Activated CD4-positive, alpha-beta T cell treated with anti-CD3 and anti-CD28 coated beads, Interleukin-2, amount 10 ng/mL, durations not matched to agents 24 days and 14 days (primary cell): Measurements from ENCODE around the gene ADAD2. TPM values are rescaled to one million over a fixed set of nuclear protein-coding genes. Genes with fewer than 3 reads are reported as not detected.
"Not testable (repeated sequence)": the region's sequence is repeated elsewhere in the genome, so short reads cannot be mapped to it uniquely, and the experiment has no call there.

Experiments used
- DNase-seq: peaks from one replicate; pipeline ENCODE4 v3.0.0; 2022
- H3K27ac Mint-ChIP-seq: one replicate; pipeline ENCODE4 v1.8.0; 2022; ENCODE audit warnings: mild to moderate bottlenecking, mixed read lengths
- H3K27me3 Mint-ChIP-seq: one replicate; pipeline ENCODE4 v1.8.0; 2022; ENCODE audit warnings: mixed read lengths
- H3K36me3 Mint-ChIP-seq: one replicate; pipeline ENCODE4 v1.8.0; 2022; ENCODE audit warnings: low read depth, mild to moderate bottlenecking, mixed read lengths
- H3K4me1 Mint-ChIP-seq: one replicate; pipeline ENCODE4 v1.8.0; 2021; ENCODE audit warnings: mixed read lengths
- H3K4me3 Mint-ChIP-seq: one replicate; pipeline ENCODE4 v1.8.0; 2022; ENCODE audit warnings: mild to moderate bottlenecking, moderate library complexity, mixed read lengths
- H3K9me3 Mint-ChIP-seq: one replicate; pipeline ENCODE4 v1.8.0; 2021; ENCODE audit warnings: mixed read lengths
- intact Hi-C: fragments of 100-400 bp; cut with micrococcal nuclease; formaldehyde crosslinking; loops from one replicate; pipeline ENCODE4 v1.15.1; 2023
- total RNA-seq: library from RNA; stranded (reverse); gene quantifications from 2 replicates; pipeline ENCODE4 v1.2.3, GENCODE V29; 2022

The ADAD2 gene
- total RNA-seq, 1 donor from 2014 or later, result not detected

DNA sequence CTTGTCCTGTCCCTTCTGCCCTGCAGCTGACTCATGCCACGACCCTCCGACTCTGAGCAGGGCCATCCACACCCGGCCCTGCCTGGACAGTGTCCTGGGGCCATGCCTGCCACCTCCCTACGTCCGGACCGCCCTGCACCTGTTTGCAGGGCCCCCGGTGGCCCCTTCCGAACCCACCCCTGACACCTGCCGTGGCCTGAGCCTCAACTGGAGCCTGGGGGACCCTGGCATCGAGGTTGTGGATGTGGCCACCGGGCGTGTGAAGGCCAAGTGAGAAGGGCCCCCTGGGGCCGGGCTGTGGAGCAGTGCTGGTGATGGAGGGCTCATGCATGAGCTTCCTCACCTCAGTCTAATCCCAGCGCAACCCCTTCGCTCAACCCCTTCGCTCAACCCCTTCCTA is 5.1 kb downstream of the ADAD2 start:
- DNase-seq, result no peak
- Mint-ChIP-seq H3K4me1 (peaks cover 17% of the 10 kb centered on the region), H3K36me3 (no peaks in the 10 kb centered on the region), H3K27ac (no peak overlapping the region), H3K4me3 (no peak overlapping the region), H3K27me3 (peaks cover 2% of the 10 kb centered on the region), H3K9me3 (no peaks in the 10 kb centered on the region)
- intact Hi-C loops, result no loop called here

DNA sequence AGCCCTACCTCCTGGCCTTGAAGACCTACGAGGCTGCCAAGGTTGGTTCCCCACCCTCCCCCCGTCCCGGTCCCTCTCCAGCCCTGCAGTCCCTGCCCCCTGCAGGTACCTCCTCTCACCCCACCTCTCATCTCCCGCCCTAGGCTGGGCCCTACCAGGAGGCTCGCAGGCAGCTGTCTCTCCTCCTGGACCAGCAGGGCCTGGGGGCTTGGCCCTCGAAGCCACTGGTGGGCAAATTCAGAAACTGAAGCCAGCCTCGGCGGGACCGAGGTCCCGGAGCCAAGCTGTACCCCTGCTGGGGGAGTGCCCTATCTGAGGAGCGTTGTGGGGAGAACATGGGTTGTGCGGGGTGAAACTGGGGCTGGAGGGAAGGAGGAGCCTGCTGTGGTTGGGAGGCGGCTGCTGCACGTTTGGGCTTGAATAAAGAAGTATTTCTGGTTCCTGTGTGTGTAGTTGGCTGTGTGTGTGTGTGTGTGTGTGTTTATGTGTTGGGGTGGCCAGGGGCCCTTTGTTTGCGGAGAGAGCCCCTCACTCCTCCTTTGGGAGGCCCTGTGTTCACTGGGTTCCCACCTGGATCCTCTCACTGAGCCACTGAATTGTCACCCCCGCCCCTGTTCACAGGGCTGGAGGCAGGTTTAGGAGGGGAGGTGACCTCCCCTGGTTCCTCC is 5.9 kb downstream of the ADAD2 start:
- H3K4me1 Mint-ChIP-seq, result peaks cover 17% of the 10 kb centered on the region
- no peak for DNase-seq

DNA sequence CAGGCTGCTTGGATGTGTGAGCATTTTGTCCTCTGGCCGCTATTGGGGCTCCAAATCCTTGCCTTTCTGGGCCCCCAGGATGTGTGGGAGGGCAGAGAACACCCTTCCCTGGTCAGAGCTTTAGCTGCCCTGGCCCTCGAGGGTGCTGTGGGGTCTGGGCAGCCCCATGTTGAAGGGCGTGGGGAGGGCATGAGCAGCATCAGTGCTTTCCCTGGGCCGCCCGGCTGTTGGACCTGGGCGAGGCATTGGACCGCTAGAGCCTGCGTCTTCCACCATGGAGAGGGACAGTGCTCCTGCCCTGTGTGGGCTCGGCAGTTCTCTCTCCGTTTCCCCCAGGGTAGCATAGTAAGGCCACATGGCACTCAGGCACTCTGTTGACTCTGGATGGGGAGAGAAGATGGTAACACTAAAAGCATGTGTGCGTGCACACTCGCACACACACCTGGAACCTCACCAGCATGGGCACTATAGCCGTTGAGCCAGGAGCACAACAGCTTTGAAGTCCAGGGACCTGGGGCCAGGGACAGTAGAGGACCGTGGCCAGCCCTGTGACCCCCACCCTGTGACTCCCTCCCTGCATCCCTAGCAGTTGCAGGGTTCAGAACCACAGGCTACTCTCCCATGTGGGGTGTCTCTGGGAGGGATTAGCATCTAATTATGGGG is 6.6 kb downstream of the ADAD2 start:
- Mint-ChIP-seq H3K4me3 (no peak overlapping the region), H3K27me3 (peaks cover 2% of the 10 kb centered on the region), H3K9me3 (no peaks in the 10 kb centered on the region), H3K36me3 (no peaks in the 10 kb centered on the region), H3K4me1 (peaks cover 17% of the 10 kb centered on the region), H3K27ac (no peak overlapping the region)
- DNase-seq, result no peak
- intact Hi-C loops, result no loop called here

More for the DNA sequence above, 5.9 kb downstream of the ADAD2 start:
- no peak overlapping the region for H3K4me3 Mint-ChIP-seq
- H3K36me3 Mint-ChIP-seq, result no peaks in the 10 kb centered on the region
- intact Hi-C loops, result no loop called here
- no peak overlapping the region for H3K27ac Mint-ChIP-seq
- no peaks in the 10 kb centered on the region for H3K9me3 Mint-ChIP-seq
- H3K27me3 Mint-ChIP-seq, result peaks cover 2% of the 10 kb centered on the region

DNA sequence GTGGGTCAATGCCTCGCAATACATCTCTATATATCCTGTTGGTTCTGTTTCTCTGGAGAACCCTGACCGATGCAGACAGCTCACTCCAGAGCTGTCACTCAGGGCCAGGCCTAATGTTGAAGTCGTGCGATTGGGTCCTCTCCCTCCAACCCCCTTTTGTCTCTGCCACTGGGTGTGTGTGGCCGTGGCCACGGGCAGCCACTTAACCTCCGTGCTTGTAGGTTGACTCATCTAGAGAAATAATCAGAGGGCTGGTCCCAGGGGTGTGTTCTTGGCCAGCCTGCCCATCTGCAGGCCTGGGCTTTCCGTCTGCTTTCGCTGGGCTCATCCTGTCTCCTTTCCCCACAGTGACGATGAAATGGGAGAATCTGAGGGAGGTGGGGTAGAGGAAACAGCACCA is 7.4 kb downstream of the ADAD2 start:
- peaks cover 13% of the 10 kb centered on the region for H3K4me1 Mint-ChIP-seq
- H3K4me3 Mint-ChIP-seq, result no peak overlapping the region
- no peaks in the 10 kb centered on the region for H3K36me3 Mint-ChIP-seq
- intact Hi-C loops, result no loop called here
- peaks cover 2% of the 10 kb centered on the region for H3K27me3 Mint-ChIP-seq
- H3K27ac Mint-ChIP-seq, result no peak overlapping the region
- no peak for DNase-seq
- H3K9me3 Mint-ChIP-seq, result no peaks in the 10 kb centered on the region

DNA sequence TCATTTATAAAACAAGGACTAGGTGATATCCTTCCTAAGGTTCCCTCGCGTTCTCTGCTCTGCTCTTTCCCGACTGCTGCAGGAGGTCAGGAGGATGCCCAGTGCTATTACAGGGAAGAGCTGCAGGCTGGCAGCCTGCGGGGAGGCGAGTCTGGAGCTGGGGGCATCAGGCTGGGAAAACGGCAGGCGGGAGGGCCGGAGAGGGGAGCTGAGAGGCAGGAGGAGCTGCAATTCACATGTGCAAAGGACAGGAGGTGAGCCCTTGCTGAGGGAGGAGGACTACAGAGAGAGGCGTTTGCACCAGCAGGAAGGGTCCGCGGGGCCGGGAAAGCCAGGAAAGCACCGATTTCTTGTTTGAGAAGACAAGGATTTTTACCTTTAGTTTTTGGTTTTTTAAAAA is 8.1 kb downstream of the ADAD2 start:
- no peaks in the 10 kb centered on the region for H3K36me3 Mint-ChIP-seq
- peaks cover 7% of the 10 kb centered on the region for H3K4me1 Mint-ChIP-seq
- peaks cover 2% of the 10 kb centered on the region for H3K27me3 Mint-ChIP-seq
- H3K9me3 Mint-ChIP-seq, result no peaks in the 10 kb centered on the region
- intact Hi-C loops, result no loop called here
- no peak overlapping the region for H3K27ac Mint-ChIP-seq
- no peak for DNase-seq
- H3K4me3 Mint-ChIP-seq, result no peak overlapping the region

DNA sequence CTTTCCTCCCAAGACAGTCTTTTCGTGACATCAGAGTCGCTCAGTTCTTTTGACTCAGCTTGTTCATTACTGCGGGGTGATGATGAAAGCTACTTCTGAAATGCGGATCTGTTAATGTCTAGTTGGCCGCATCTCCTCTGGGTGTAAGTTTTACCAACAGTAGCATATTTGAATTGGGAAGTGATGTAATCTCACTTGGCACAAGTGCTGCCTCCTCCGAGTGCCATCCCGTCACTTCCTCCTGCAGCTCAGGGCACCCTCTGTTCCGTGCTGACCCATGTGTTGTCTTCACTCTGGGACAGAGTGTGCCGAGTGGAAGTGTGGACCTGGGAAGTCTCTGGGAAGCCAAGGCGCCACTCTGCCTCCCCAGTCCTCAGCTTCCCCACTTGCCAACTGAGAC is 8.9 kb downstream of the ADAD2 start:
- no peak for DNase-seq
- H3K27ac Mint-ChIP-seq, result no peak overlapping the region
- no peaks in the 10 kb centered on the region for H3K36me3 Mint-ChIP-seq
- H3K9me3 Mint-ChIP-seq, result no peaks in the 10 kb centered on the region
- no peak overlapping the region for H3K4me3 Mint-ChIP-seq
- intact Hi-C loops, result no loop called here
- H3K27me3 Mint-ChIP-seq, result peaks cover 2% of the 10 kb centered on the region
- no peaks in the 10 kb centered on the region for H3K4me1 Mint-ChIP-seq

DNA sequence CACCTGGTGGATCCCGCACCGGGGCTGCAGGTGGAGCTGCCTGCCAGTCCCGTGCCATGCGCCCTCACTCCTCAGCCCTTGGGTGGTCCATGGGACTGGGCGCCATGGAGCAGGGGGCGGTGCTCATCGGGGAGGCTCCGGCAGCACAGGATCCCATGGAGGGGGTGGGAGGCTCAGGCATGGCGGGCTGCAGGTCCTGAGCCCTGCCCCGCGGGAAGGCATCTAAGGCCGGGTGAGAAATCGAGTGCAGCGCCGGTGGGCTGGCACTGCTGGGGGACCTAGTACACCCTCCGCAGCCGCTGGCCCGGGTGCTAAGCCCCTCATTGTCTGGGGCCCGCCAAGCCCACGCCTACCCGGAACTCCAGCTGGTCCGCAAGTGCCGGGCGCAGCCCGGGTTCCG is 13.6 kb downstream of the ADAD2 start:
- H3K27me3 Mint-ChIP-seq, H3K4me1 Mint-ChIP-seq, DNase-seq, H3K9me3 Mint-ChIP-seq, H3K4me3 Mint-ChIP-seq, H3K27ac Mint-ChIP-seq, H3K36me3 Mint-ChIP-seq, intact Hi-C loops: not testable (repeated sequence)

DNA sequence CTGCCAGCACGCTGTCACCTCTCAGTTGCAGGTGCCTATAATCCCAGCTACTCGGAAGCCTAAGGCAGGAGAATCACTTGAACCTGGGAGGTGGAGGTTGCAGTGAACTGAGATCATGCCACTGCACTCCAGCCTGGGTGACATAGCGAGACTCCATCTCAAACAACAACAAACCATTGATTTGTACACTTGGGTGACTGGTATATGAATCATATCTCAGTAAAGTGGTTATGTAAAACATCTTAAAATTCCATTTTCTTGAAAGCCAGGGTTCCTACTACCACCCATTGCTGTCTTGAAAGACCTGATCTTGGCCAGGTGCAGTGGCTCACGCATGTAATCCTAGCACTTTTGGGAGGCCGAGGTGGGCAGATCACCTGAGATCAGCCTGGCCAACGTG is 14.2 kb downstream of the ADAD2 start:
- intact Hi-C loops, H3K36me3 Mint-ChIP-seq, H3K27ac Mint-ChIP-seq, H3K27me3 Mint-ChIP-seq, H3K4me3 Mint-ChIP-seq, H3K9me3 Mint-ChIP-seq, H3K4me1 Mint-ChIP-seq, DNase-seq: not testable (repeated sequence)

DNA sequence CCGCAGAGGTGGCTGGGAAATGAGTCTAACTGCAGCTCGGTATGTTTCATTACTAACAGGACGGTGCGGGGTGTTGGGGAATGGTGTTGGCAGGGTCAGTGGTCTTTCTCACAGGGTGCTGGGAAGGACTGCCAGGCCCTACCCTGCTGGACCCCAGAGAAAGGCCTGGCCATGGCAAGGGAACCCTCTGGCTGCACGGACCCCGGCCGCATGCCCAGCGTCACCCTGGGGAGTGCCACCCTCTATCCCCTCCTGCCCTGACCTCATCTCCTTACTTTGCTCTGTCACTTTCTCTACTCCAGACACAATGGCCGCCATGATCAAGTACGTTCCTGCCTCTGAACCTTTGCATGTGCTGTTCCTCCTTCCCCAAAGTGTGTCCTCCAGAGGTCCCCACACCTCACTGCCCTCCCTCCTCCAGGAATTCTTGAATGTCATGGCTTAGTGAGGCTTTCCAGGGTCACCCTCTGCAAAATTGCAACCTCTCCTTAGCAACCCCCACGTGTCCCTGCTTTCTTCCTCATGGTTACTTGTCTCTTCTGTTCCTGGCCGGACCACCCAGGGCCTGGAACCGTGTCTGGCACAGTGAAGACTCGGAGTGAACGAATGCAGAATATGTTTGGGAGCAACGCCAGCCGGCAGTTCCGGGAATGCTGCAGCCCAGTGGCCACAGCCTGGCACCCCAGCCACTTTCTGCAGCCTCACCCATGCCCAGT is 15.2 kb downstream of the ADAD2 start:
- DNase-seq, result no peak
- Mint-ChIP-seq H3K36me3 (no peaks in the 10 kb centered on the region), H3K27me3 (no peaks in the 10 kb centered on the region), H3K9me3 (no peaks in the 10 kb centered on the region), H3K4me3 (no peak overlapping the region), H3K27ac (no peak overlapping the region), H3K4me1 (no peaks in the 10 kb centered on the region)
- intact Hi-C loops, result no loop called here

DNA sequence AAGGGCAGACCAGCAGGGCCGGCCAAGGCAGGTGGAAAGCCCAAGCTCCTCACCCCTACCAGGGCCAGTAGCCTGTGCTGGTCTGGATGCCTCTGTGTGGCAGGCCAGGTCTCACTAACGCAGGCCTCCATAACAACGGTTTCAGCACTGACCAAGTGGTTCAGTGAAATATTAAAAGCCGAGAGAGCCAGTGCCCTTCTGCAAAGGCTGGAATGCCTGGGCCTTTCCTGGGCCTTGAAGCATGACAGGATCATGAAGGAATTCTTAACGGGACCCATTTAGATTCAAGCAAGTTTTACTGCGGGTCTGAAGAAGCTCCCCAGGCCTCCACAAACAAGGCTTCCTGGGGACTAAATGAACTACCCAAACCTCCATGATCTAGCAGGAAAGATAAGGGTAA is 16.3 kb downstream of the ADAD2 start:
- Mint-ChIP-seq H3K4me3 (no peak overlapping the region), H3K36me3 (no peaks in the 10 kb centered on the region), H3K4me1 (no peaks in the 10 kb centered on the region), H3K27ac (no peak overlapping the region), H3K27me3 (no peaks in the 10 kb centered on the region), H3K9me3 (no peaks in the 10 kb centered on the region)
- no peak for DNase-seq
- intact Hi-C loops, result no loop called here

DNA sequence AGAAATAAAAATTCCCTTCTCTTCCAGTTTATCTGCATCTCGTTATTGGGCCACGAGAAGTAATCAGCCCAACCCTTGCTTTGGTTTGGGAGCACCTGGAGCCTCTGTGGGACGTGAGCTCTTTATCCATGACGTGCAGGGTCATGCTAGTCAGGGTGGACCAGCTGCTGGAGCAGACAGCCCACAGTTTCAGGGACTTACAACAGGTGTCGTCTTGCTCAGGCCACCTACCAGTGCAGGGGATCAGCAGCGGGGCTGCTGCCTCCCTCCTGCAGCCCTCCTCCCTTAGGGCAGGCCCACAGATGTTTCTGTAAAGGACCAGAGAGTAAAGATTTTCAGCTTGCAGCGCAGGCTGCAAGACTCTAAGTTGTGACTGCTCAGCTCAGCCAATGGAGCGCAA is 16.9 kb downstream of the ADAD2 start:
- no peak overlapping the region for H3K4me3 Mint-ChIP-seq
- no peak overlapping the region for H3K27ac Mint-ChIP-seq
- no peaks in the 10 kb centered on the region for H3K9me3 Mint-ChIP-seq
- H3K27me3 Mint-ChIP-seq, result no peaks in the 10 kb centered on the region
- no peak for DNase-seq
- H3K4me1 Mint-ChIP-seq, result no peaks in the 10 kb centered on the region
- intact Hi-C loops, result no loop called here
- no peaks in the 10 kb centered on the region for H3K36me3 Mint-ChIP-seq

DNA sequence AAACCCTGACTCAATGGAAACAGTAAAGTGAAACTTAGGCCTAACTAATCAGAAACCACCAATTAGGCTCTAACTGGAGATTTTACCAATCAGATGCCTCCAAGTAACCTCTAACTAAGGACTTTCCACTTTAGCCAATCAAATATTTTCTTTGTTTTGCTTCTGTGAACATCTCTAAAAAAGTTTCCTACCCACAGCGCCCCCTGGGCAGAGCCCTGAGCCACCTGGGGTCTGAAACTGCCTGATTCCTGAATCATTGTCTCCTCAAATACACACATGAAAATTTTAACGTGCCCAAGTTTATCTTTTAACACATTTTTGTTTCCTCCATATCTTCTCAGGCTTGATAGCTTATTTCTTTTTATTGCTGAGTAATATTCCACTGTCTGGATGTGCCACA is 19.0 kb downstream of the ADAD2 start:
- Mint-ChIP-seq H3K36me3 (no peaks in the 10 kb centered on the region), H3K4me1 (no peaks in the 10 kb centered on the region), H3K27me3 (no peaks in the 10 kb centered on the region), H3K27ac (no peak overlapping the region), H3K9me3 (no peaks in the 10 kb centered on the region), H3K4me3 (no peak overlapping the region)
- no peak for DNase-seq
- intact Hi-C loops, result no loop called here

DNA sequence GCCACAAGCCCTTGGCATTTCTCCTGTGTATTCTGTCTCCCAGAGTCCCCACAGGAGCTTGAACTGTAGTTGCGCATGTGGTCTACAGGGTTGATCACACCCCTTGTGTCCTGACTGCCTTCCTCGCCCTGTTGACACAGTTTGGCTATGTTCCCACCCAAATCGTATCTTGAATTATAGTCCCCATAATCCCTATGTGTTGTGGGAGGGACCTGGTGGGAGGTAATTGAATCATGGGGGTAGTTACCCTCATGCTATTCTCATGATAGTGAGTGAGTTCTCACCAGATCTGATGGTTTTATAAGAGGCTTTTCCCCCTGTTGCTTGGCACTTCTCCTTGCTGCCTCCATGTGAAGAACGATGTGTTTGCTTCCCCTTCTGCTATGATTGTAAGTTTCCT is 21.2 kb downstream of the ADAD2 start:
- H3K4me3 Mint-ChIP-seq, result no peak overlapping the region
- intact Hi-C loops, result no loop called here
- H3K27ac Mint-ChIP-seq, result no peak overlapping the region
- no peak for DNase-seq
- no peaks in the 10 kb centered on the region for H3K4me1 Mint-ChIP-seq
- peaks cover under 1% of the 10 kb centered on the region for H3K27me3 Mint-ChIP-seq
- no peaks in the 10 kb centered on the region for H3K36me3 Mint-ChIP-seq
- H3K9me3 Mint-ChIP-seq, result no peaks in the 10 kb centered on the region

DNA sequence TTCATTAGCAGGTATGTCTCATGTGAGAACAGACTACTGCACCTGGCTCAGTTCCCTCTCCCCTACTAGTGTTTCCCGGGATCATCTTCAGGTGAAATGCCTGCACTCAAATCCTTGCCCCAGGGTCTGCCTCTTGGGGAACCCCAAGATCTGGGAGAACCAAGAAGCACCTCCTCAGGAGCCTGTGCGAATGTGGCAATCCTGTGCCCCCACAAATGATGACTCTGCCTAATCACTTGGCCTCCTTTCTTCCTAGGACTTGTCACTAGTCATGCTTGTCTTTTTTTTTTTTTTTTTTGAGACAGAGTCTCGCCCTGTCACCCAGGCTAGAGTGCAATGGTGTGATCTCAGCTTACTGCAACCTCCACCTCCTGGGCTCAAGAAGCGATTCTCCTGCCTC is 21.7 kb downstream of the ADAD2 start:
- Mint-ChIP-seq H3K36me3 (no peaks in the 10 kb centered on the region), H3K4me1 (no peaks in the 10 kb centered on the region), H3K27ac (no peak overlapping the region), H3K27me3 (peaks cover 1% of the 10 kb centered on the region), H3K9me3 (no peaks in the 10 kb centered on the region), H3K4me3 (no peak overlapping the region)
- intact Hi-C loops, result no loop called here
- no peak for DNase-seq
